ENCODE data around the gene PTS.
A peak's percentile ranks its signal among the peaks of the same experiment; 100 is the strongest.

The PTS gene

GRCh38 chr11:112195113-112195512 lies 31.1 kb upstream of the PTS start:
- peak; percentile 23; the same call in 1 of the 2 replicates for TF ChIP-seq USF1 (IDR thresholded peaks at IDR 0.05)

GRCh38 chr11:112195951-112196351 lies 30.3 kb upstream of the PTS start:
- no peak for TF ChIP-seq RAD21 (IDR thresholded peaks at IDR 0.05; ENCODE audit: low read depth)
- no peak for TF ChIP-seq NFIC (IDR thresholded peaks at IDR 0.05)
- TF ChIP-seq EGR1 (IDR thresholded peaks at IDR 0.05) = no peak
- no peak for TF ChIP-seq YY1 (IDR thresholded peaks at IDR 0.05; ENCODE audit: low read depth)
- TF ChIP-seq EP300 (IDR thresholded peaks at IDR 0.05; ENCODE audit: borderline replicate concordance) = no peak

DNA sequence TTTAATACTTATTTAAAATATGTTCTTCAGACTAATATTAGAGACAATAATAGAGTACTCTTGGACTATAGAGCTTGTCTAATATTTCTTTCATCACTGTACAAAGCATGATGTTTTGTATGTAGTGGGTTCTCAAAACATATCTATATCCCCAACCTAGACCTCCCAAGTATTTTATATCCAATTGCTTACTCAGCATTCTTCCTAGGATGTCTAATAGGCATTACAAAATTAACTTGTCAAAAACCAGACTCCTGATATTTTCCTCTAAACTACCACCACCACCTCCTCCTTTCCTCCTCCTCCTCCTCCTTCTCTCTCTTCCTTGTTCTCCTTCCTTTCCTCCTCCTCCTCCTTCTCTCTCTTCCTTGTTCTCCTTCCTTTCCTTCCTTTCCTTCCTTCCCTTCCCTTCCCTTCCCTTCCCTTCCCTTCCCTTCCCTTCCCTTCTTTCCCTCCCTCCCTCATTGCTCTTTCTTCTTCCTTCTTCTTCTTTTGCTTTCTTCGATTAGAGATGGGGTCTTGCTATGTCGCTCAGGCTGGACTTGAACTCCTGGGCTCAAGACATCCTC lies 29.6 kb upstream of the PTS start:
- TF ChIP-seq NFIC (IDR thresholded peaks at IDR 0.05) (no peak), EGR1 (IDR thresholded peaks at IDR 0.05) (no peak), TAF1 (IDR thresholded peaks at IDR 0.05; ENCODE audit: low read depth) (no peak), FOXM1 (IDR thresholded peaks at IDR 0.05; ENCODE audit: borderline replicate concordance, low read depth) (no peak), CEBPB (IDR thresholded peaks at IDR 0.05) (no peak), ZBTB7A (IDR thresholded peaks at IDR 0.05; ENCODE audit: low read depth) (no peak), EP300 (IDR thresholded peaks at IDR 0.05; ENCODE audit: borderline replicate concordance) (no peak), RAD21 (IDR thresholded peaks at IDR 0.05; ENCODE audit: low read depth) (no peak), CREB1 (IDR thresholded peaks at IDR 0.05; ENCODE audit: low read depth) (no peak), TEAD4 (IDR thresholded peaks at IDR 0.05) (no peak), TCF12 (IDR thresholded peaks at IDR 0.05; ENCODE audit: low read depth) (no peak), YY1 (IDR thresholded peaks at IDR 0.05; ENCODE audit: low read depth) (no peak), USF1 (IDR thresholded peaks at IDR 0.05) (no peak)
- TF ChIP-seq, protein P1, sequence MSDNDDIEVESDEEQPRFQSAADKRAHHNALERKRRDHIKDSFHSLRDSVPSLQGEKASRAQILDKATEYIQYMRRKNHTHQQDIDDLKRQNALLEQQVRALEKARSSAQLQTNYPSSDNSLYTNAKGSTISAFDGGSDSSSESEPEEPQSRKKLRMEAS (IDR thresholded peaks at IDR 0.05) = no peak
- TF ChIP-seq, protein P2, sequence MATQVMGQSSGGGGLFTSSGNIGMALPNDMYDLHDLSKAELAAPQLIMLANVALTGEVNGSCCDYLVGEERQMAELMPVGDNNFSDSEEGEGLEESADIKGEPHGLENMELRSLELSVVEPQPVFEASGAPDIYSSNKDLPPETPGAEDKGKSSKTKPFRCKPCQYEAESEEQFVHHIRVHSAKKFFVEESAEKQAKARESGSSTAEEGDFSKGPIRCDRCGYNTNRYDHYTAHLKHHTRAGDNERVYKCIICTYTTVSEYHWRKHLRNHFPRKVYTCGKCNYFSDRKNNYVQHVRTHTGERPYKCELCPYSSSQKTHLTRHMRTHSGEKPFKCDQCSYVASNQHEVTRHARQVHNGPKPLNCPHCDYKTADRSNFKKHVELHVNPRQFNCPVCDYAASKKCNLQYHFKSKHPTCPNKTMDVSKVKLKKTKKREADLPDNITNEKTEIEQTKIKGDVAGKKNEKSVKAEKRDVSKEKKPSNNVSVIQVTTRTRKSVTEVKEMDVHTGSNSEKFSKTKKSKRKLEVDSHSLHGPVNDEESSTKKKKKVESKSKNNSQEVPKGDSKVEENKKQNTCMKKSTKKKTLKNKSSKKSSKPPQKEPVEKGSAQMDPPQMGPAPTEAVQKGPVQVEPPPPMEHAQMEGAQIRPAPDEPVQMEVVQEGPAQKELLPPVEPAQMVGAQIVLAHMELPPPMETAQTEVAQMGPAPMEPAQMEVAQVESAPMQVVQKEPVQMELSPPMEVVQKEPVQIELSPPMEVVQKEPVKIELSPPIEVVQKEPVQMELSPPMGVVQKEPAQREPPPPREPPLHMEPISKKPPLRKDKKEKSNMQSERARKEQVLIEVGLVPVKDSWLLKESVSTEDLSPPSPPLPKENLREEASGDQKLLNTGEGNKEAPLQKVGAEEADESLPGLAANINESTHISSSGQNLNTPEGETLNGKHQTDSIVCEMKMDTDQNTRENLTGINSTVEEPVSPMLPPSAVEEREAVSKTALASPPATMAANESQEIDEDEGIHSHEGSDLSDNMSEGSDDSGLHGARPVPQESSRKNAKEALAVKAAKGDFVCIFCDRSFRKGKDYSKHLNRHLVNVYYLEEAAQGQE (IDR thresholded peaks at IDR 0.05; ENCODE audit: low read depth) = no peak

GRCh38 chr11:112200252-112200651 lies 26.0 kb upstream of the PTS start:
- TF ChIP-seq TEAD4 (IDR thresholded peaks at IDR 0.05) (no peak), EGR1 (IDR thresholded peaks at IDR 0.05) (no peak), YY1 (IDR thresholded peaks at IDR 0.05; ENCODE audit: low read depth) (no peak), CREB1 (IDR thresholded peaks at IDR 0.05; ENCODE audit: low read depth) (no peak), FOXM1 (IDR thresholded peaks at IDR 0.05; ENCODE audit: borderline replicate concordance, low read depth) (no peak), CEBPB (IDR thresholded peaks at IDR 0.05) (no peak), TAF1 (IDR thresholded peaks at IDR 0.05; ENCODE audit: low read depth) (no peak), NFIC (IDR thresholded peaks at IDR 0.05) (no peak), EP300 (IDR thresholded peaks at IDR 0.05; ENCODE audit: borderline replicate concordance) (no peak)
- TF ChIP-seq, protein P2 (IDR thresholded peaks at IDR 0.05; ENCODE audit: low read depth) = no peak

GRCh38 chr11:112206071-112206470 lies 20.2 kb upstream of the PTS start:
- TF ChIP-seq YY1 (IDR thresholded peaks at IDR 0.05; ENCODE audit: low read depth) (no peak), NFIC (IDR thresholded peaks at IDR 0.05) (no peak), TAF1 (IDR thresholded peaks at IDR 0.05; ENCODE audit: low read depth) (no peak), TEAD4 (IDR thresholded peaks at IDR 0.05) (no peak), CEBPB (IDR thresholded peaks at IDR 0.05) (no peak), FOXM1 (IDR thresholded peaks at IDR 0.05; ENCODE audit: borderline replicate concordance, low read depth) (no peak), EP300 (IDR thresholded peaks at IDR 0.05; ENCODE audit: borderline replicate concordance) (no peak), USF1 (IDR thresholded peaks at IDR 0.05) (no peak), TCF12 (IDR thresholded peaks at IDR 0.05; ENCODE audit: low read depth) (no peak), CREB1 (IDR thresholded peaks at IDR 0.05; ENCODE audit: low read depth) (no peak), RAD21 (IDR thresholded peaks at IDR 0.05; ENCODE audit: low read depth) (no peak), ZBTB7A (IDR thresholded peaks at IDR 0.05; ENCODE audit: low read depth) (no peak), EGR1 (IDR thresholded peaks at IDR 0.05) (no peak)
- TF ChIP-seq, protein P2 (IDR thresholded peaks at IDR 0.05; ENCODE audit: low read depth) = no peak
- TF ChIP-seq, protein P1 (IDR thresholded peaks at IDR 0.05) = no peak

Data from Ishikawa (cell line).